Liver (tissue), 9 donors: Measurements from ENCODE around the gene RBSN. TPM values are rescaled to one million over a fixed set of nuclear protein-coding genes. Genes with fewer than 3 reads are reported as not detected.

Experiments used
- DNase-seq: peaks from one replicate; pipeline ENCODE4 v3.0.0-alpha.2; 2017; ENCODE audit warnings: low spot score
- H3K27ac ChIP-seq, 2 donors: one replicate each; pipeline ENCODE4 v1.7.0; 2013; ENCODE audit warnings: inconsistent platforms in 2 of 2, low read length in 2 of 2, control low read depth in 1 of 2, low read depth in 1 of 2, mild to moderate bottlenecking in 1 of 2
- H3K27me3 ChIP-seq, 4 donors: one replicate each; pipeline versions ENCODE4 v1.6.1 to v1.7.0; 2013; ENCODE audit warnings: low read length in 3 of 4, inconsistent platforms in 1 of 4, mild to moderate bottlenecking in 1 of 4, moderate library complexity in 1 of 4; ENCODE audit not compliant: control insufficient read depth in 4 of 4, insufficient read depth in 4 of 4
- H3K36me3 ChIP-seq, 4 donors: one replicate each; pipeline versions ENCODE4 v1.6.1 to v1.7.0; 2013; ENCODE audit warnings: low read length in 3 of 4, mild to moderate bottlenecking in 3 of 4, low read depth in 1 of 4, moderate library complexity in 1 of 4; ENCODE audit not compliant: control insufficient read depth in 4 of 4, insufficient read depth in 3 of 4
- H3K4me1 ChIP-seq, 4 donors: one replicate each; pipeline versions ENCODE4 v1.6.1 to v1.7.0; 2013; ENCODE audit warnings: low read length in 3 of 4, mild to moderate bottlenecking in 3 of 4, moderate library complexity in 1 of 4; ENCODE audit not compliant: control insufficient read depth in 4 of 4, insufficient read depth in 4 of 4
- H3K4me3 ChIP-seq, 3 donors: one replicate each; pipeline versions ENCODE4 v1.6.1 to v1.7.0; 2013; ENCODE audit warnings: low read length in 3 of 3, control low read depth in 1 of 3, low read depth in 1 of 3, mild to moderate bottlenecking in 1 of 3
- H3K9ac ChIP-seq, 2 donors: one replicate each; pipeline ENCODE4 v1.7.0; 2013; ENCODE audit warnings: low read length in 2 of 2, mild to moderate bottlenecking in 2 of 2, moderate library complexity in 2 of 2, control low read depth in 1 of 2, low read depth in 1 of 2
- H3K9me3 ChIP-seq, 4 donors: one replicate each; pipeline versions ENCODE4 v1.6.1 to v1.7.0; 2013; ENCODE audit warnings: low read length in 3 of 4; ENCODE audit not compliant: control insufficient read depth in 4 of 4
- FOXA1 ChIP-seq: IDR thresholded peaks from 2 replicates; pipeline ENCODE4 v1.6.1; 2016; ENCODE audit warnings: antibody characterized with exemption
- GABPA ChIP-seq, 2 donors: IDR thresholded peaks in 1 of 2; conservative IDR thresholded peaks in 1 of 2; 2 replicates each; pipeline ENCODE4 v1.6.1; 2016; ENCODE audit warnings: antibody characterized with exemption in 2 of 2, mild to moderate bottlenecking in 1 of 2, moderate library complexity in 1 of 2
- HNF4A ChIP-seq, 2 donors: conservative IDR thresholded peaks; 2 replicates each; pipeline ENCODE4 v1.6.1; 2016; ENCODE audit warnings: antibody characterized with exemption in 2 of 2, mild to moderate bottlenecking in 2 of 2
- HNF4G ChIP-seq: IDR thresholded peaks from 2 replicates; pipeline ENCODE4 v1.6.1; 2016; ENCODE audit warnings: antibody characterized with exemption
- JUND ChIP-seq, 2 donors: IDR thresholded peaks; 2 replicates each; pipeline ENCODE4 v1.6.1; 2016; ENCODE audit warnings: antibody characterized with exemption in 2 of 2
- NR2F2 ChIP-seq: IDR thresholded peaks from 2 replicates; pipeline ENCODE4 v1.6.1; 2016; ENCODE audit warnings: antibody characterized with exemption
- RAD21 ChIP-seq, 2 donors: IDR thresholded peaks; 2 replicates each; pipeline ENCODE4 v1.6.1; 2016; ENCODE audit warnings: antibody characterized with exemption in 2 of 2, mild to moderate bottlenecking in 2 of 2
- TAF1 ChIP-seq: conservative IDR thresholded peaks from 2 replicates; pipeline ENCODE4 v1.6.1; 2016; ENCODE audit warnings: antibody characterized with exemption, mild to moderate bottlenecking
- WGBS: extraction: QIAGEN DNeasy Blood & Tissue Kit; methylation state at CpG from one replicate; pipeline ENCODE4 v1.1.7; 2013; 5-methylcytosine and 5-hydroxymethylcytosine counted together
- polyA plus RNA-seq, 2 donors: library from polyadenylated mRNA; stranded (reverse) in 1 of 2; unstranded in 1 of 2; fragments of 200-250 nt in 1 of 2; fragments of >200 nt in 1 of 2; fragmentation: Nextera tagmentation in 1 of 2; extraction: Ambion mirVana in 1 of 2; gene quantifications; one replicate each; pipeline versions ENCODE4 v1.2.1 to v1.2.3, GENCODE V29; 2013 to 2015
- total RNA-seq, 2 donors: library from RNA; depleted of rRNA; stranded (reverse); fragments of >200 nt; gene quantifications; one replicate each; pipeline ENCODE4 v1.2.3, GENCODE V29; 2014
- TF ChIP-seq, protein P1 (sequence below): fragments of 150-350 bp; IDR thresholded peaks from 2 replicates; pipeline ENCODE4 v1.5.1; 2017; ENCODE audit warnings: improper control_type of control experiment, low read depth, low read length; ENCODE audit not compliant: missing input control
- TF ChIP-seq, protein P2 (sequence below): IDR thresholded peaks from 2 replicates; pipeline ENCODE4 v1.6.1; 2016; ENCODE audit warnings: antibody characterized with exemption
- TF ChIP-seq, protein P3 (sequence below): IDR thresholded peaks from 2 replicates; pipeline ENCODE4 v1.6.1; 2016; ENCODE audit warnings: antibody characterized with exemption
- TF ChIP-seq, protein P4 (sequence below): IDR thresholded peaks from 2 replicates; pipeline ENCODE4 v1.6.1; 2016; ENCODE audit warnings: antibody characterized with exemption, mild to moderate bottlenecking
- donor health status: healthy.
- donor health status: healthy.
- donor health status: healthy.
- donor health status: healthy.
- donor health status: healthy.

RBSN gene
- total and polyA plus RNA-seq, 4 donors = 5.6 to 18.3 (median 11.9) TPM

DNA sequence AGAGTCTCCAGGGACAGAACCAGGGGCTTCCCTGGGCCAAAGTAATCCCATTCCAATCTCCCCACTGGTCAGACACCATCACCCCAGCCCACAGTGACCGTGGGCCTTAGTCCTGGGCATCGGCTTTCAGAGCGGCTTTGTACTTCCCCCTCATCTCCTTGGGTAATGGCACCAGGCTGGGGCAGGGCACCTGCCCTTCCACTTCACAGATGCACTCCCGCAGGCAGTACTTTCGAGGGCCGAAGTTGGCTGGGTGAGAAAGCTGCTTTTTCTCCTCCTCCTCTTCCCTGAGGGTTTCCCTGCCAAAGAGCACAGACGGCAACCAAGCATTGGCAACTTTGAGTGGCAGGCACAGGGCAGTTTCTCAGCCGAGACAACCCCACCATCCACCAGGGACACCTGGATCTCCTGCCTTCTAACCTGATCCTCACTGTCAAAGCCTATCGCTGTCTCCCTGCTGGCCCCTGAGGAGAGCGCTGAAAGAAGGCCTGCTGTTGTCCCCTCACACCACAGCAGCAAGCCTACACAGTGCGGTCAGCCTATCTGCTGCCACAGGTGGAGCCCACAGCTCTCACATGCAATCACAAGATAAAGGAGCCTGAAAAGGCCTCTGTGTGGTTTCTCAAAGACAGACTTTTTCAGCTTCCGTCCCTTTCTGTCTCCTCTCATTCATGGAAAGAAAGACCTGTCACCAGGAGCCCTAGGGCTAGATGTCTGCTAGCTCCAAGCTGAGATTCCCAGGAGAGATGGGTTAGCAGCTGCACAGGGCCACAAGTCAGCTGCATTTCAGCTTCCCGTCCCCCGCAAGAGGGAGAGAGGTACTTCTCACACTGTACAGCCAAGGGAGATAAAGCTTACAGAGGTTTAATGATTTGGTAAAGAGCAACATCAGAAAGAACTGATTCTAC, 46.4 kb downstream of the RBSN start (continued):
- TF ChIP-seq HNF4G (no peak), GABPA (IDR thresholded peaks at IDR 0.05 in 1 of 2, conservative IDR thresholded peaks at IDR 0.05 in 1 of 2) (no peak), NR2F2 (no peak)
- TF ChIP-seq, protein P1, sequence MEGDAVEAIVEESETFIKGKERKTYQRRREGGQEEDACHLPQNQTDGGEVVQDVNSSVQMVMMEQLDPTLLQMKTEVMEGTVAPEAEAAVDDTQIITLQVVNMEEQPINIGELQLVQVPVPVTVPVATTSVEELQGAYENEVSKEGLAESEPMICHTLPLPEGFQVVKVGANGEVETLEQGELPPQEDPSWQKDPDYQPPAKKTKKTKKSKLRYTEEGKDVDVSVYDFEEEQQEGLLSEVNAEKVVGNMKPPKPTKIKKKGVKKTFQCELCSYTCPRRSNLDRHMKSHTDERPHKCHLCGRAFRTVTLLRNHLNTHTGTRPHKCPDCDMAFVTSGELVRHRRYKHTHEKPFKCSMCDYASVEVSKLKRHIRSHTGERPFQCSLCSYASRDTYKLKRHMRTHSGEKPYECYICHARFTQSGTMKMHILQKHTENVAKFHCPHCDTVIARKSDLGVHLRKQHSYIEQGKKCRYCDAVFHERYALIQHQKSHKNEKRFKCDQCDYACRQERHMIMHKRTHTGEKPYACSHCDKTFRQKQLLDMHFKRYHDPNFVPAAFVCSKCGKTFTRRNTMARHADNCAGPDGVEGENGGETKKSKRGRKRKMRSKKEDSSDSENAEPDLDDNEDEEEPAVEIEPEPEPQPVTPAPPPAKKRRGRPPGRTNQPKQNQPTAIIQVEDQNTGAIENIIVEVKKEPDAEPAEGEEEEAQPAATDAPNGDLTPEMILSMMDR = no peak
- TF ChIP-seq, protein P2, sequence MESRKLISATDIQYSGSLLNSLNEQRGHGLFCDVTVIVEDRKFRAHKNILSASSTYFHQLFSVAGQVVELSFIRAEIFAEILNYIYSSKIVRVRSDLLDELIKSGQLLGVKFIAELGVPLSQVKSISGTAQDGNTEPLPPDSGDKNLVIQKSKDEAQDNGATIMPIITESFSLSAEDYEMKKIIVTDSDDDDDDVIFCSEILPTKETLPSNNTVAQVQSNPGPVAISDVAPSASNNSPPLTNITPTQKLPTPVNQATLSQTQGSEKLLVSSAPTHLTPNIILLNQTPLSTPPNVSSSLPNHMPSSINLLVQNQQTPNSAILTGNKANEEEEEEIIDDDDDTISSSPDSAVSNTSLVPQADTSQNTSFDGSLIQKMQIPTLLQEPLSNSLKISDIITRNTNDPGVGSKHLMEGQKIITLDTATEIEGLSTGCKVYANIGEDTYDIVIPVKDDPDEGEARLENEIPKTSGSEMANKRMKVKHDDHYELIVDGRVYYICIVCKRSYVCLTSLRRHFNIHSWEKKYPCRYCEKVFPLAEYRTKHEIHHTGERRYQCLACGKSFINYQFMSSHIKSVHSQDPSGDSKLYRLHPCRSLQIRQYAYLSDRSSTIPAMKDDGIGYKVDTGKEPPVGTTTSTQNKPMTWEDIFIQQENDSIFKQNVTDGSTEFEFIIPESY = no peak

DNA sequence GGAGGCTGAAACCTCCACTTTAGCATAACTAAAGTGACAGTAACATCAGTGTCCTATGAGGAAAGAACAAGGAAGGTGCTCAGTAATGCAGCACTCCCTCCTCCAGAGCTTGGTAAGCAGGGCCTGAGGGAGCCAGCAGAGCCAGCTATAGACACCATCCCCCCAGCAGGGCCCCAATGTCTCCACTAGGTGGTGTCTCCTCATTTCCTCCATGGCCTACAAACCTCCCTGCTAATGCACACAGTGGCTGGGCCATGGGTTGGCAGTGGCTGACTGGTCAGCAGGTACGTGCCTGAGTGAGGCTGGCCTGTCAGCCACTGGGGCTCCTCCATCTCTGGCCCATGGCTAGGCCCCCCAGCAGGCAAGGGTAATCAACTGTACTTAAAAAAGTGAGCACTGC, 47.4 kb downstream of the RBSN start:
- WGBS = 59% methylated on average over 1 of the region's 1 CpG
- Histone ChIP-seq H3K36me3 (peaks cover 5 to 45% (median 40%) of the 10 kb centered on the region in 4 donors), H3K4me3 (no peak overlapping the region), H3K9ac (no peak overlapping the region), H3K9me3 (no peaks in the 10 kb centered on the region), H3K27me3 (no peaks in the 10 kb centered on the region), H3K4me1 (peaks cover 0 to 8% (median 2%) of the 10 kb centered on the region in 4 donors), H3K27ac (no peak overlapping the region)
- peak; percentile 63 for DNase-seq
- TF ChIP-seq RAD21 (IDR thresholded peaks at IDR 0.05) = peak; percentile 49 to 79
- TF ChIP-seq, protein P1 = peak; percentile 59
- TF ChIP-seq, protein P3, sequence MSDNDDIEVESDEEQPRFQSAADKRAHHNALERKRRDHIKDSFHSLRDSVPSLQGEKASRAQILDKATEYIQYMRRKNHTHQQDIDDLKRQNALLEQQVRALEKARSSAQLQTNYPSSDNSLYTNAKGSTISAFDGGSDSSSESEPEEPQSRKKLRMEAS = no peak
- no peak for TF ChIP-seq GABPA (IDR thresholded peaks at IDR 0.05 in 1 of 2, conservative IDR thresholded peaks at IDR 0.05 in 1 of 2)
- TF ChIP-seq NR2F2 = no peak
- no peak for TF ChIP-seq HNF4G

DNA sequence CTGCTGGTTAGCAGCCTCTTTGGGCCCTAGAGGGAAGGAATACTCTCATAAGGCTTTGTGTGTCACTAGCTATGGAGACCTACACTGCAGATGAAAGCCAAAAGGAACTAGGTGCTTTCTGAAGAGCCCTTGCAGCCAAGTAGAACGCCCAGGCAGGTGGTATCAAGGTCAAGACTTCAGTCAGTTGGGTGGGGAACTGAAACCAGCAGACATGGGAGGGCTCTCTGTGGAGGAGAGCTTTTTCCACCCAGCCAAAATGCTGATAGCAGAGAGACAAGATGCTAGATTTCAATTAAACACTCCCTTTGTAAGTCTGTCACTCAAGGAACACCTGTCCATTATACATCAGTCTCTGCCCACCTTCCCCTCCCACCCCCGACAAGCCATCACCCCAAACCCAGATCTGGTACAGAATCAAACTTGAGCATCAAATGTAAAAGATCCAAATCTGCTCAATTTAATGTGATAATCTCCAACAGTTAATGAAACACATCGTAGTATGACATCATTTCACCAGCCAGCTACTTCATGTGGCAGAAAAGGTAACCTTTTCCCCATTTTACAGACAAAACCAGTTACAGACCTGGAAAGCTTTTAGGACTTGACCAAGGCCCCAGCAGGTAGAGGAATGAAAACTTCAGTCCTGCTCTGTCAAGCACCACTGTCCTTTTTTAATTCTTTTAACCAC, 48.4 kb downstream of the RBSN start:
- no peak for DNase-seq
- Histone ChIP-seq H3K4me1 (peaks cover 0 to 8% (median 2%) of the 10 kb centered on the region in 4 donors), H3K9me3 (no peaks in the 10 kb centered on the region), H3K27me3 (no peaks in the 10 kb centered on the region), H3K36me3 (peaks cover 8 to 51% (median 50%) of the 10 kb centered on the region in 4 donors), H3K9ac (no peak overlapping the region), H3K4me3 (no peak overlapping the region), H3K27ac (peak overlapping the region in 1 of 2 donors; percentile 25)
- WGBS = 84% methylated on average over 3 of the region's 3 CpGs
- TF ChIP-seq HNF4A (conservative IDR thresholded peaks at IDR 0.05) (no peak), TAF1 (no peak), FOXA1 (no peak), GABPA (IDR thresholded peaks at IDR 0.05 in 1 of 2, conservative IDR thresholded peaks at IDR 0.05 in 1 of 2) (no peak), JUND (IDR thresholded peaks at IDR 0.05) (no peak)
- TF ChIP-seq, protein P3 = no peak
- TF ChIP-seq, protein P4, sequence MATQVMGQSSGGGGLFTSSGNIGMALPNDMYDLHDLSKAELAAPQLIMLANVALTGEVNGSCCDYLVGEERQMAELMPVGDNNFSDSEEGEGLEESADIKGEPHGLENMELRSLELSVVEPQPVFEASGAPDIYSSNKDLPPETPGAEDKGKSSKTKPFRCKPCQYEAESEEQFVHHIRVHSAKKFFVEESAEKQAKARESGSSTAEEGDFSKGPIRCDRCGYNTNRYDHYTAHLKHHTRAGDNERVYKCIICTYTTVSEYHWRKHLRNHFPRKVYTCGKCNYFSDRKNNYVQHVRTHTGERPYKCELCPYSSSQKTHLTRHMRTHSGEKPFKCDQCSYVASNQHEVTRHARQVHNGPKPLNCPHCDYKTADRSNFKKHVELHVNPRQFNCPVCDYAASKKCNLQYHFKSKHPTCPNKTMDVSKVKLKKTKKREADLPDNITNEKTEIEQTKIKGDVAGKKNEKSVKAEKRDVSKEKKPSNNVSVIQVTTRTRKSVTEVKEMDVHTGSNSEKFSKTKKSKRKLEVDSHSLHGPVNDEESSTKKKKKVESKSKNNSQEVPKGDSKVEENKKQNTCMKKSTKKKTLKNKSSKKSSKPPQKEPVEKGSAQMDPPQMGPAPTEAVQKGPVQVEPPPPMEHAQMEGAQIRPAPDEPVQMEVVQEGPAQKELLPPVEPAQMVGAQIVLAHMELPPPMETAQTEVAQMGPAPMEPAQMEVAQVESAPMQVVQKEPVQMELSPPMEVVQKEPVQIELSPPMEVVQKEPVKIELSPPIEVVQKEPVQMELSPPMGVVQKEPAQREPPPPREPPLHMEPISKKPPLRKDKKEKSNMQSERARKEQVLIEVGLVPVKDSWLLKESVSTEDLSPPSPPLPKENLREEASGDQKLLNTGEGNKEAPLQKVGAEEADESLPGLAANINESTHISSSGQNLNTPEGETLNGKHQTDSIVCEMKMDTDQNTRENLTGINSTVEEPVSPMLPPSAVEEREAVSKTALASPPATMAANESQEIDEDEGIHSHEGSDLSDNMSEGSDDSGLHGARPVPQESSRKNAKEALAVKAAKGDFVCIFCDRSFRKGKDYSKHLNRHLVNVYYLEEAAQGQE = no peak
